Measurements from ENCODE around the gene TMCC2. TPM values are rescaled to one million over a fixed set of nuclear protein-coding genes. Genes with fewer than 3 reads are reported as not detected.

Gene TMCC2
- total and polyA plus RNA-seq, 7 donors = 0.66 to 21.4 (median 6.5) TPM

DNA sequence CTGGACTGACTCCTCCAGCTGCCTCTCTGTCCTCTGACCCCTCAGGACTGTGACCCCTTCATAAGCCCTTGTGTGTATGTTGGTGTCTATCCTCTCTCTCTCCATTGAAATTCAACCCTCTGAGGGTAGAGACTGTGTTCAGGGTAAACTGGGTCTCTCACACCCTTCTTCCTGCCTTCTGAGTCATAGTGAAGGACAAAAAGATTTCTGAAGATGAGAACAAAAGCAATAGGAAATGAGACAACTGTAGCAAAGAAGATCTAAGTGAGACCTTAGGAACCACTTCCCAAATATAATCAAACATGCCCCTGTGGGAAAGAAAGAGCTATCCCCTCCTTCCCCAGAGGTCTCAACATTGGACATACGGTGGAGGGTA, 76.9 kb downstream of the TMCC2 start:
- Histone ChIP-seq H3K4me1 (no peaks in the 10 kb centered on the region), H3K27me3 (ENCODE audit: insufficient read depth in 3 of 3, low read length in 2 of 3) (no peaks in the 10 kb centered on the region), H3K9me3 (no peaks in the 10 kb centered on the region), H3K36me3 (ENCODE audit: insufficient read depth in 1 of 2, low read depth in 1 of 2) (peaks cover 2 to 65% of the 10 kb centered on the region in 2 donors), H3K4me3 (no peak overlapping the region), H3K27ac (no peak overlapping the region)
- WGBS, 3 donors = 94 to 100% (median 100%) methylated on average over 1 of the region's 1 CpG
- intact Hi-C loops (cut with DNase I) = no loop called here
- no peak for ATAC-seq
- TF ChIP-seq, protein P1, sequence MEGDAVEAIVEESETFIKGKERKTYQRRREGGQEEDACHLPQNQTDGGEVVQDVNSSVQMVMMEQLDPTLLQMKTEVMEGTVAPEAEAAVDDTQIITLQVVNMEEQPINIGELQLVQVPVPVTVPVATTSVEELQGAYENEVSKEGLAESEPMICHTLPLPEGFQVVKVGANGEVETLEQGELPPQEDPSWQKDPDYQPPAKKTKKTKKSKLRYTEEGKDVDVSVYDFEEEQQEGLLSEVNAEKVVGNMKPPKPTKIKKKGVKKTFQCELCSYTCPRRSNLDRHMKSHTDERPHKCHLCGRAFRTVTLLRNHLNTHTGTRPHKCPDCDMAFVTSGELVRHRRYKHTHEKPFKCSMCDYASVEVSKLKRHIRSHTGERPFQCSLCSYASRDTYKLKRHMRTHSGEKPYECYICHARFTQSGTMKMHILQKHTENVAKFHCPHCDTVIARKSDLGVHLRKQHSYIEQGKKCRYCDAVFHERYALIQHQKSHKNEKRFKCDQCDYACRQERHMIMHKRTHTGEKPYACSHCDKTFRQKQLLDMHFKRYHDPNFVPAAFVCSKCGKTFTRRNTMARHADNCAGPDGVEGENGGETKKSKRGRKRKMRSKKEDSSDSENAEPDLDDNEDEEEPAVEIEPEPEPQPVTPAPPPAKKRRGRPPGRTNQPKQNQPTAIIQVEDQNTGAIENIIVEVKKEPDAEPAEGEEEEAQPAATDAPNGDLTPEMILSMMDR (IDR thresholded peaks at IDR 0.05) = no peak
- no peak for DNase-seq

DNA sequence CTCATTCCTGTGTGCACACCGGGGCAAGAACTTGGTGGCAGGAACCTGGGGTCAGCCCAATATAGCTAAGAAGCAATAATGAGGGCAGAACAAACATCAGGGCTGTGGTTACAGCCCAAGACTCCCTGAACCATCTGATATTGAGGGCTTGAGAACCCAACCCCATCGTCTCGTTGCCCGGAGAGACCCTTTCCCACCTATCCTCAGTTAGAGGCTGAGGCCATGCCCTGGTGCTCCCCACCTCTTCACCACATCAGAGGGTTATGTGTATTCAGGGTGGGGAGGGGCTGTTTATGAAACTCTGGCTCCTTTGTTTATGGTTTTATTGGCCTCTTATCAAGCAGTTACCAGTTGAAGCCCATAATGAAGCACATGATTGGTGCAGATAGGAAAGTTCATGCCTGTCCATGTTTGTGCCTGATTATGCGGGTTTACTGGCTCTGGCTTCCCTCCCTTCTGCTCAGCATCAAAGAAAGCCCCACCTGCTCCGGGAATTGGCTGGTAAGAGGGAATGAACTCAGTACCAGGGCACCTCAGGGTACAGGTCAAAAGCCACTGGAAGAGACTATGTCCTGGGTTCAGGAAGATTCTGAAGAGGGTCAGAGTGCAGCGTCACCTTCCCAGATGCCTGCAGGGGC, 79.3 kb downstream of the TMCC2 start:
- no peaks in the 10 kb centered on the region for H3K27me3 ChIP-seq (ENCODE audit: insufficient read depth in 3 of 3, low read length in 2 of 3)
- TF ChIP-seq, protein P1 (IDR thresholded peaks at IDR 0.05) = no peak
- intact Hi-C loops (cut with DNase I) = no loop called here
- WGBS, 3 donors = 79 to 93% (median 88%) methylated on average over 6 to 7 of the region's 7 CpGs
- no peaks in the 10 kb centered on the region for H3K9me3 ChIP-seq
- ATAC-seq (no peak), DNase-seq (no peak)
- peaks cover 2 to 88% of the 10 kb centered on the region in 2 donors for H3K36me3 ChIP-seq (ENCODE audit: insufficient read depth in 1 of 2, low read depth in 1 of 2)
- H3K4me1 ChIP-seq = no peaks in the 10 kb centered on the region
- H3K4me3 ChIP-seq = no peak overlapping the region
- no peak overlapping the region for H3K27ac ChIP-seq

DNA sequence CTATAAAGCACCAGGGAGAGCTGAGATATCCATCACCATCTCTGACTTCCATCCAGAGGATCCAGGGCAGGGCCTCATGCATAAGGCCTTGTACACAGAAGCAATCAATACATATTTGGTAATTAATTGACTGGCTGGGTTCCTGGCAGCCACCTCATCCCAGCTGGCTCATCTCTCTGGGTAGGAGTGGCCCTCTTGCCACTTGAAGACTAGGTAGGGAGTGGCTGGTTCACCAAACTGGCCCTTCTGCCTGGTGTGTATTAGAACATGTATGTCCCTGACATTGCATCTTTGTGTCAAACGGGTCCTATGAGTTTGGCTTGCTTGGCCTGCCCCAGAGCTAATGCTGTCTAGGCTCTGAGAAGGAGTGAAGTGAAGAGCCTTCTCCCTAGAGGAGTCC, 82.0 kb downstream of the TMCC2 start:
- Histone ChIP-seq H3K27ac (no peak overlapping the region), H3K36me3 (ENCODE audit: insufficient read depth in 1 of 2, low read depth in 1 of 2) (peaks cover 2 to 68% of the 10 kb centered on the region in 2 donors), H3K9me3 (no peaks in the 10 kb centered on the region), H3K4me3 (no peak overlapping the region), H3K27me3 (ENCODE audit: insufficient read depth in 3 of 3, low read length in 2 of 3) (no peaks in the 10 kb centered on the region), H3K4me1 (peaks cover 12% of the 10 kb centered on the region)
- intact Hi-C loops (cut with DNase I) = no loop called here
- TF ChIP-seq, protein P1 (IDR thresholded peaks at IDR 0.05) = no peak
- ATAC-seq (no peak), DNase-seq (no peak)
- 63 to 80% (median 67%) methylated on average over 1 of the region's 1 CpG for WGBS, 3 donors

DNA sequence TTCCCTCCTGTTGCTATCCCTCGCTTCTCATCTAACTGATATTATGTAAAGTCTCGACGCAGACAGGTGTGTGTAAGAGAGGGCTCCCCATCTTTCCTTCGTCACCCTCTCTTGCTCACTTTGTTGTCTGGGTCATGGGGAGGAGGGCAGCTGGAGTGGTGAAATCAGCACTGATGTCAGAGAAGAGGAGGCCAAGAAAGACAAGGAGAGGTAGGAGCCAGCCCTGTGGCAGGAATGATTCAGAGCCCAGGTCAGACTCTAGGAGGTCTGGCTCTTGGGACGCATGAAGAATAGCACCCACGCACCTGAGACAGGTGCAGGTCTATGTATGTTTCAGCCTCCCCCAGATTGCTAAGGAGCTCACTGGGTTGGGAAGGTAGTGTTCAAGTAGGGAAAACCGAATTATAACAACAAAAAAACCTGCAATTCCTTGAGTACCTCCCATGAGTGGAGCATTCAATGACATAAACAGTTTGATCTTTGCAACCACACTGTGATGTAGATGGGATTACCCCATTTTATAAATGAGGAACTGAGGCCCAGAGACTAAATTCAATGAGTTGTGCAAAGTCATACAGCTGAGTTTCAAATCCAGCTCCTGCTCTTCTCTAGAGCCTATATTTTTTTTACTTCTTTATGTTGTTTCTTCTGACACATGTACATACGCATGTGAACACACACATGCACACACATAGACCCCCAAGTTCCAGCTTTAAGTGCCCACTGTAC, 83.4 kb downstream of the TMCC2 start:
- DNase-seq (no peak), ATAC-seq (peak in 1 of 4 donors; percentile 23)
- H3K36me3 ChIP-seq (ENCODE audit: insufficient read depth in 1 of 2, low read depth in 1 of 2) = peaks cover 0 to 54% of the 10 kb centered on the region in 2 donors
- TF ChIP-seq, protein P1 (IDR thresholded peaks at IDR 0.05) = no peak
- no peak overlapping the region for H3K4me3 ChIP-seq
- no peaks in the 10 kb centered on the region for H3K9me3 ChIP-seq
- no peak overlapping the region for H3K27ac ChIP-seq
- H3K4me1 ChIP-seq = peaks cover 25% of the 10 kb centered on the region
- no peaks in the 10 kb centered on the region for H3K27me3 ChIP-seq (ENCODE audit: insufficient read depth in 3 of 3, low read length in 2 of 3)
- intact Hi-C loops (cut with DNase I) = no loop called here
- WGBS, 3 donors = 89 to 97% (median 96%) methylated on average over 8 of the region's 8 CpGs
